ENCODE measurements around the gene ARFRP1.

ARFRP1 gene, protein sequence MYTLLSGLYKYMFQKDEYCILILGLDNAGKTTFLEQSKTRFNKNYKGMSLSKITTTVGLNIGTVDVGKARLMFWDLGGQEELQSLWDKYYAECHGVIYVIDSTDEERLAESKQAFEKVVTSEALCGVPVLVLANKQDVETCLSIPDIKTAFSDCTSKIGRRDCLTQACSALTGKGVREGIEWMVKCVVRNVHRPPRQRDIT

DNA sequence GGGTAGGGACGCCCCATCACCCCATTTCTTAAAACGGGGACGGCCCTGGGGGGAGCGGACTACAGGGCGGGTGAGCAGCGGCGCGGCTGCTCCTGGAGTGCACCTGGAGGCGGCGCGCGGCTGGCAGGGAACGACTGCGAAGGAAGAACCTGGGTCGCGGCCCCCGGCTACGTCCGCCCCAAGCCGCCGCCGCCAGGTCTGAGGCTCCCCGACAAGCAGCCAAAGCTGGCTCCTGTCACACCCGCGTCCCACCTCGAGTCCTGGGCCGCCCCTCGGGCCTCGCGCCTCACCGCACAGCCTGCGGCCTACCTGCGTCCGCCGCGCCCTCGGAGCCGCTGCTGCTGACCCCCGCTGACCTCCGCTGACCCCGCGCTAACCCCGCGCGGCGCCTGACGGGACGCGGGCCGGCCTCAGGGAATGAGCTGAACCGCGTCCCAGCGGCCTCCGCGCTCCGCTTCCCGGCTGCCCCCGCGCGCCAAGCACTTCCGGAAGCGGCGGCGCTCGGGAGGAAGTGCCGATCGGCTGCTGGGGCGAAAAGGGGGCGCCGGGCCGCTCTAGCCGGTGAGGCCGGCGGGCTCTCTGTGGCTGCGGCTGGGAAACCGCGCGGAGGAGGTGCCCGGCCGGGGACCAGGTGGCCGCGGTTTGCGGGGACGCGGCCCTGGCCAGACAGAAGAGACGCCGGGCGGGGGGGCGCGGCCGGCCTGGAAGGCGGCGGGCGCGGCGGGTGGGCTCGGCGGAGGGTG is at the start of gene ARFRP1, which contains the start of gene ZGPAT:
Gene ARFRP1, minus strand, starts transcription at position 419 of the 743 bp plus-strand sequence. CDS start 885 bp downstream, outside the sequence.
Gene ZGPAT, plus strand, starts transcription at position 482 of the 743 bp plus-strand sequence. CDS start 542 bp downstream, outside the sequence.
- DNase-seq (ENCODE audit: low read depth in 2 of 2), result peak; percentile 71 to 74

DNA sequence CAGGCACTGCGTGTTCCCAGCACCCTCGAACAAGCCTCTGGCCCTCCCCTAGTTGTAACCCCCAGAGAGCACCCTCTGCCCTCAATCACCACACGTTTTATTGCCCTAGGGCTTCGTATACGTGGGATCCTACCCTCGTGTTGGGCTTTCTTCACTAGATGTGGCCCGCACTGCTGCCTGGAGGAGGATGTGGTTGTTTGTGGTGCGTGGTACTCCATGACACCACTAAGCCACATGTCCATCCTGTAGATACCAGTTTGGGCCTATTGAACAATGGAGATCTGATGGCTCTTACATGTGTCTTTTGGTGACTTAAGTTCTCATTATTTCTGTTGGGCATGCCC is 48.8 kb upstream of the ARFRP1 start:
- no peak for DNase-seq (ENCODE audit: low read depth in 2 of 2)

DNA sequence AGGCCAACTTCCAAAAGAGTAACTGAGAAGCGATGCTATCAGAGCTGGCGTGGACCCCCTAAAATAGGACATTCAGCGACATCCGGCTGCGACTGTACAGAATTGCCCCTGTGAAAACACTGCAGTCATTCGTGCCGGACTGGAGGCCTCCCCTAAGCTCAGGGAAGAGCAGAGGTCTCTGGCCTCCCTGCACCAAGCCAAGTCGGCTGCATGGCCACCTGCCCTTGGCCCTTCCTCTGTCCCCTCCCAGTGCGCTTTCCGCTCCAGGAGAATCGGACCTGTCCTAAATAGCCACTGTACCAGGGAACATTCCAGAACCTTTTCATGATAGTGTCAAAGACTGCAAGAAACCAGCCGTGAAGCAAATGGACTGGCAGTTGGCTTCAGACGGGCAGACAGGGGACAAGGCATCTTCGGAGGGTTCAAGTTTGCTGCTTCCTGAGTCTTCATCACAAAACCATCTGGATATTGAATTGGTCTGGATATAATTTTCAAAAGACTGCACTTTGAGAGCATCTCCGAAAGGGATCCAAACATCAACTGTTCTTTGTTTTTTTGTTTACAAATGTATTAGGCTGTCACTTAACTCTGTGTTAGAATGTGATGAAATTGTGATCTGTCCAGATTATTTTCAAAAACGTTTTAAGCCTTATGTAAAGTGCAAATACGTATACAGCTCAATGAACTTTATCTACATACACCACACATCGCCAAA is 48.3 kb upstream of the ARFRP1 start:
- DNase-seq (ENCODE audit: low read depth in 2 of 2), result no peak

DNA sequence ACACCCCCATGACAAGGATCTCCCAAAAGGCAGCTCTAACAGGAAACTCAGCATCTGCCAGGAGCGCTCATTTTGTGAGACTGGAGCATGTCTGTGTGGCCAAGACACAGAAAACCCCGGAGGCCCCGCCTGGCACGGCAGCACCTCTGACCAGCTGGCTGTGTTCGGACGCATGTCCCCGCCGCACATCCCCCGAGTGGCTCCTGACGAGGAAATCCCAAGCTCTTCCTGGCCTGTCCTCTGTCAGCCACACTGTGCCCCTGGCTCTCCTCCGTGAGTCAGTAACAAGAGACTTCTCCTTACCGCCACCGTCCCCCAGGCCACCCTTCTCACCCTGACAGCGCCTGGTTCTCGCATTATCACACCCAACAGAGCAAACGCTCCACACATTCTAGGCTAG is 46.2 kb upstream of the ARFRP1 start:
- DNase-seq (ENCODE audit: low read depth in 2 of 2), result no peak

DNA sequence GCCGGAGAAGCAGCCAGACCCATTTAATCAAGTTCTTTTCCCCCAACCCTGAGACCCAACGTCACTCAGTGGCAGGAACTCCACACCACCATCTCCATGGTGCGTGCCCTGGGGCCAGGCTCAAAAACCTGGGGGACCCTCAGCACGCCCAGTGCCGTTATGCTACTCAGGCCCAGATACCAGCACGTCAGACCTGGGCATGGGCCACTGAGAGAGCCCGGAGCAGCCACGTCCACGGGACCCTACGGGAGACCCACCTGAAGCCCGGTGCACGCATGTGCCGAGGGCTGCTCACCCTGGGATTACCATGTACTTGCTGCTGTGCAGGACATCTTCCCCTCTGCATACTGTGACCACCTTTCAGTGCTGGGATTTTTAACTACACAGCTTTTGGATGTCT is 45.6 kb upstream of the ARFRP1 start:
- no peak for DNase-seq (ENCODE audit: low read depth in 2 of 2)

DNA sequence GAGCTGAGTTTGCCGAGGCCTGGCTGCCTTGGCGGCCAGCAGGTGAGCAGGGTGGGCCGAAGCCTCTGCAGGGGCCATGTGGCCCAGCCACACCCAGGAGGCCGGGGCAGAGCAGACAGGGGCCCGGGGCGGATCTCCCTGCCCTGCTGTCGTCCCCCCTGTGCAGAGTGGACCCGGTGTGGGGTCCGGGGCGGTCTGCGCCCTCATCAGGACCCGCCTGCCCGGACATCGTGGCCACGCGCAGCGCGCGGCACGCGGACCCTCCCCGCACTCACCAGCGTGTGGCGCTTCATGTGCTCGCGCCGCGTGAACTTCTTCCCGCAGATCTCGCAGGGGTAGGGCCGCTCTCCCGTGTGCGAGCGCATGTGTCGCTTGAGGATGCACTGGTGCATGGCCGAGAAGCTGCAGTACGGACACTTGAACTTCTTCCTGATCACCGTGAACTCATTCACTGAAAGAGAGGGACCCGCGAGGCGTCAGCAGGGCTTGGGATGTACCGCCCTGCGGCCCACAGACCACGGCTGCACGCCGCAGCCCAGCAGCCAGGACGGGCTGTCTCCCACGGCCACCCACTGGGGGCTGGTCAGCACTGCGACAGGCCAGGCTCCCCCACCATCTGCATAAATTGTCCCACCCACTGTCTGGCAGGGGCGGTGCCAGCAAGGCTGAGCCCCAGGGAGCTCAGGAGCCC is 44.8 kb upstream of the ARFRP1 start:
- DNase-seq (ENCODE audit: low read depth in 2 of 2), result no peak

DNA sequence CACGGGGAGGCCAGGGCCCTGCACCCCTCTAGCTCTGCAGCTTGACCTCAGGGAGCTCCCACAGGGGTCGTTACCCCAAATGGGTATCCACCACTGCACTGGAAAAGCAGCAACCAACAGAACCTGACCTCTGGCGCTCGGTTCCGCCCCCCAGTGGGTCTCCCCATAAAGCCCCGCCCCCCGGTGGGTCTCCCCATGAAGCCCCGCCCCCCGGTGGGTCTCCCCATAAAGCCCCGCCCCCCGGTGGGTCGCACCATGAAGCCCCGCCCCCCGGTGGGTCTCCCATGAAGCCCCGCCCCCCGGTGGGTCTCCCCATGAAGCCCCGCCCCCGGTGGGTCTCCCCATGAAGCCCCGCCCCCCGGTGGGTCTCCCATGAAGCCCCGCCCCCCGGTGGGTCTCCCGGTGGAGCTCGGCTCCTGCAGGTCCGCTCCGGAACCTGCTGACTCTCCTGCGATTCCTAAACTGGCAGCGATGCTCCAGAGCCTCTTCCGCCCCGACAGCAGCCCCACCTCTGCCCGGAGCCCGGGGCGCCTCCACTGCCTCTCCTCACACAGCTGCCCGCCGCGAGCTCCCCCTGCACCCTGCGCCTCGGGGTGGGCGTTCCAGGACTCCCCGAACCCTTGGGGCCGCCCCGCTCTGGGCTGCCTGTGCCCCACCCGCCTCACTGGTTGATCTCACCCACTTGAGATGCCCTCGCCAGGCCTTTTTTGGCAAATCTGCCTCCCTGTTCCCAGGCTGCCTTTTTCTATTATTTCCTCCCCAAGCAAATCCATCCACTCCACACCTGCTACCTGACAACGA is 43.9 kb upstream of the ARFRP1 start:
- no peak for DNase-seq (ENCODE audit: low read depth in 2 of 2)

DNA sequence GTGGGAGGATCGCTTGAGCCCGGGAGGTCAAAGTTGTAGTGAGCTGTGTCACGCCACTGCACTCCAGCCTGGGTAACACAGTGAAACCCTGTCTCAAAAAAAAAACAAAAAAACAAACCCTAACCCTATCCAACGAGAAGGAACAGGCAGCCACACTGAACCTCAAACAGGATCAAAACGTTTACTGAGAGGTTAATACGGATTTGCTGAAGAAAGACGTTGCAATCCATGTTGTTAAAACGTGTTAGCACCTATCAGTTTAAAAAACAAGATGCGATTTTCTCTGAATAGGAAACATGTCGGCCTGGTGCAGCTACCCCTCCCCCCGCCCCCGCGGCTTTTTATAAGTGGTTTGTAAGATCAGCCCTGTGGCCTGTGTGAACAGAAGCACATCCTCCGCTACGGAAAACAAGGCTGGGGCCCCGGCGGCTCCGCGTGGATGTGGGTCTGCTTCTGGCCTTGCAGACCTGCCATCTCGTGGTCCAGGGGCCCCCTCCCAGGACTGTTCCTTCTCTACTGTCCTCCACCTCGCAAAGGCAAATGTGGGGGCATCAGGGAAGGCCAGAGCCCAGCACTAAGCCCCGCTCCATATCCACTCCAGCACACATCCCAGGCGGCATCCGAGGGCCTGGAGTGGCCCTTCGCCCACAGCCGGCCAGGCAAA is 43.2 kb upstream of the ARFRP1 start:
- DNase-seq (ENCODE audit: low read depth in 2 of 2), result peak in 1 of 2 donors; percentile 48

DNA sequence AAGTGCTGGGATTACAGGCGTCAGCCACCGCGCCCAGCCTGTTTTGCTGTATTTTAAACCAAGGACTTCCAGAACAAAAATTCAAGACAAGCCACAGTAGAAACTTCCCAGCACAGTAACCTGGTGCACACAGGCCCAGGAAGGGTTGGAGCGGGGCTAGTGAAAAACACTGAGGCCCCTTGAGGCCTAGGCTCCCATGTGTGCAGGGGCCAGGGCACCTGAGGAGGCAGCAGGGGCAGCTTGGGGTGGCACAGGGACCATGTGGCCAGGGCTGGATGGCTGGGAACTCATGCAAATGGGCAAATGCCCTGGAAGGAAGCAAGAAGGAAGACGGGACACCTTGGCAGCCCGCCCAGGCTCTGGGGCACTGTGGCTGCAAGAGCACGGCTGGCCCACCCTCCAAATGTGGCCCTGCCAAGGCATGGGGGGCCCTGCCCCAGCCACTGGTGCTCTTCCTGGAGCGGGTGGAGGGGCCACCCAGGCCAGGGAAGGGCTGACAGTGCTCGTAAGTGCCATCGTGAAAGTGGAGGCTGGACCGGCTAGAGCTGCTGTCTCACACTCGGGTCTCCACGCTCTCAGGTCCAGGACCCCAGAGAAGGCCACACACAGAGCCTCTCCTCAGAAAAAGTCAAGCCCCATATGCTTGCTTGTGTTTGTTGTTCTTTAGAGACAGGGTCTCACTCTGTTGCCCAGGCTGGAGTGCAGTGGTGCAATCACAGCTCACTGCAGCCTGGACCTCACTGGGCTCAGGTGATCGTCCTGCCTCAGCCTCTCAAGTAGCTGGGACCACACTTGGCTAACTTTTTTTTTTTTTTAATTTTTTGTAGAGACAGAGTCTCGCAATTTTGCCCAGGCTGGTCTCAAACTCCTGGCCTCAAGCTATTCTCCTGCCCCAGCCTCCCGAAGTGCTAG is 42.1 kb upstream of the ARFRP1 start:
- no peak for DNase-seq (ENCODE audit: low read depth in 2 of 2)

DNA sequence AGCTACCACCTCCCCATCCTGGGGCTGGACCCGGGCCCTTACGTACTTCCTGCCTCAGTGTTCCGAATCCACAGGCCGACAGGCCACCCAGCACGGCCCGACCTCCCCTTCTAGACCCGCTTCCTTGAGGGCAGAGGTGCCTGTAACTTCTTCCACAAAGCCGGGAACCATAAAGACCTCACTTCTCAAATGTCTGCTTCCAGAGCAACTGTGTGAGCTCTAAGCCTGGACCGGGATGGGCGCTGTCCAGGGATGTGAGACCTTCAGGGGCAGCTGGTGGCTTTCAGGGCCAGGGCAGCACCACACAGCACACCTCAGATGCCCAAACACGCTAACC is 41.1 kb upstream of the ARFRP1 start:
- DNase-seq (ENCODE audit: low read depth in 2 of 2), result no peak

DNA sequence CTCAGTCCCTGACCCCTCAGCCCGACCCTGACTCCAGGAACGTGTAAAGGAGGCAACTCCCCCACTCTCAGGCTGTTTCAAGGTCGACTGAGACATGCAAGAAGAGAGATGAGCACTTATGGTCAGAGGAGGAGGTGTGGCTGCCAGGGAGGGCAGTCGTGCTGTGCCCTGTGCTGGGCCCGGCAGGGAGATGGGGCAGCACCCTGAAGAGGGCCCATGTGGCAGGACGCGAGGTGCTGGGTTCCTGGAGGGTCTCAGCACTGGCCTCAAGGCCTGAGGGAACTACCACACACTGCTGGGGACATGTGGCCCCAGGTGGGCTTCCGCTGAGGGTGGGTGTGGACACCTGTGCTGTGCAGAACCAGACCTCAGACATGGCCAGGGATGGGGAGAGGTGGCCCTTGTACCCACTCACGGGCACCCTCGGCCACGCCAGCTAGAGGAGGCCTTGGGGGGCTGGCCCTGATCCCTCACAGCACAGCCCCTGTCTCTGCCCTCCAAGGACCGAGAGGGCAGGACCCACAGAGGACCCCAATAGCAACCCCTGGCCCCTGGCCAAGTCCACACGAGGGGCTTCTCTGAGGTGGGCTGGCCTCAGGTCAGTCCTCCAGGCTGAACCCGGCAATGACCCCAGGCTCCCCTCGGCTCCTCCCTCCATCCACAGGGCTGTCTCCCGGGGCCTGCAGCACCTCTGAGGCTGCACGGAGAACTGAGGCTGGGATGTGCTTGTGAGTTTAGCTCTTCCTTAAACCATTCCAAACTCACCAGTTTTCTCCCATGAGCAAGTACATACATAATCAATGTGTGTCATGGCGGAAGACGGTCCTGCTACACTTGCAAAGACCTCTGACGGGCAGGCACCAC is 40.5 kb upstream of the ARFRP1 start:
- no peak for DNase-seq (ENCODE audit: low read depth in 2 of 2)

DNA sequence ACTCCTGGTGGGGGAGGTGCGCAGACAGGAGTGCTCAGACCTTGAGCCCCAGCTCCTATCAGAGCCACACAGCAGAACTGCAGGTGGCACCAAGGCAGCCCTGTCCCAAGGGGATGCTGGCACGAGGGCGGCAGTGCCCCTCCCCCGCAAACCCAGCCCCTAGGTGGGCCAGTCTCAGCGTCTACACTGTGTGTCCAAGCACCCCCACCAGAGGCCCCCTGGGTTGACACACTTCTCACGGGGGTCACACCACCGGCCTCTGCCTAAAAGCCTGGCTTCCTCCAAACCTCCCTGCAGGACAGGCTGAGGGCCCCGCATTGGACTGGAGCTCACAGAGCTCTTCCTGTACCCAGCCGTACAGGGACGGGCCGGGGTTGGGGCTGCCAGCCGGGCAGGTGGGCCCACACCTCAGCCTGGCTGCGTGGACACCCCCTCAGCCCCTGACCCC is 39.9 kb upstream of the ARFRP1 start:
- no peak for DNase-seq (ENCODE audit: low read depth in 2 of 2)

DNA sequence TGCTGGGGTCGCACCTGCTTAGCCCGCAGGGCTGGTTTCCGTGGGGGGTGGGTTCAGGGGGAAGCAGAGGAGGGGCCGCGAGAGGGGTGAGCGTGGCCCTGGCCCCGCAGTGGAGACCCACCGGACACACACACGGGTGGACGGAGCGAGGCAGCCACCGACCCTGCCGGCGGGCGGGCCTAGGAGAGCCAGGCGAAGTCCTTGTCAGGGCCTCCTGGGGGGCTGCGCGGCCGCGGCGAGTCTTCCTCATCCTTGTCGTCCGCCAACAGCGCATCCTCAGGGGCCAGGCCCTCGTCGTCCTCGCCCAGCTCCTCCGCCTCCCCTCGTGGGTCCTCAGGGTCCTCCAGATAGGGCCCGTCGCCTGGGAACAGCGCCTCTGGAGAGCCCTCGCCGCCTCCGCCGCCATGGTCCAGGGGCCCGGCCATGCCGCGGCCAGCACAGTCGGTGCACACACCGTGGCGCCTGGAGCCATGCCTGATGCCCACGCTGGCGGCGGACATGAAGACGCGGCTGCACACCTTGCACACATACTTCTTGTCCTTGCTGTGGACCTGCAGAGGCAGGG is 39.1 kb upstream of the ARFRP1 start:
- DNase-seq (ENCODE audit: low read depth in 2 of 2), result no peak

DNA sequence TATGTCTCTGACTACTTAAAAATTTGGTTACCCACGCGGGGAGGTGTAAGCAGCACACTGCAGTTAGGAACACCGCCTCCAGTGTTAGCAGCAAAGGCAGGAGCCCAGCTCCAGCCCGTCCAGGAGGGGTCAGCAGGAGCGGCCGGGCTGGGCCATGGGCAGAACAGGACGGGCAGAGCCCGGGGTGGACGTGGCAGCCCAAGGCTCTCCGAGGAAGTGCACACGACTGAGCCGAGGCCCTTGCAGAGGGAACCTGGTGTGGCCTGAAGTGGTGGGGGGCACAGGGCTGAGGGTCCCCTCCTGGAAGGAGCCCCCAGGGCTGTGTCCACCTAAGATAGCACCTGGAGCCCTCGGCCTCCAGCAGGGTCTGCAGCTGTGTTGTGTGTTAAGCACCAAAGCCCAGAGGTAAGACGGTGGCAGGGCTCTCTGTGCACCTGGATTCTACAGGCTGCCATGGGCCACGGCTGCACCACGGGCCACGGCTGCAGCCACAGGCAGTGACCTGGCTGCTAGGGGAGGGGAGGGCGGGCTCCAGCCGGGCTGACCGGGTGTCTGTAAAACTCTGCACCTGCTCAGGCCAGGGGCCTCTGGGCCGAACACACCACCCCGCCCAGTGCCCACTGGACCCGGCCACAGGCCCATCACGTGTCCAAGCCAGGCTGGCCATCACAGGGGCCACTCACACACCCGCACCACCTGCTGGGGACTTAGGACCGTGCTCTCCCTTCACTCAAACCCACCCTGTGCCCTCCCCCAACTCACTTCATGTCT is 38.4 kb upstream of the ARFRP1 start:
- no peak for DNase-seq (ENCODE audit: low read depth in 2 of 2)

DNA sequence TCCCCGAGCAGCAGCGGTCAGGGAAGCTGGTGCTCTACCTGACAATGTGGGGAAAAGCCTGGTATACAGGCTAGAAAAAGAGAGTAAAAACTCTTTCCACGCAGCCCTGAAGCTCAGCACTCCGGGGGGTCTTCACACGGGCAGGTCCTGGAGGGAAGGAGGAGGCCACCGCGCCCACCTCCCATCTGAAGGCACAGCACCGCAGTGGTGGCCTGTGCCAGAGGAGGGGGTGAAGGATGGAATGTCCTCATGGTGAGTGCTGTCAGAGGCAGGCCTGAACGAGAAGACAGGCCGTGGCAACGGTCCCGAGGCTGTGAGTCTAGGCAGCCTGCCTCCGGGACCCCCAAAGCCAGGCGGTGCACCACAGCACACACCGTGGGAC is 37.6 kb upstream of the ARFRP1 start:
- DNase-seq (ENCODE audit: low read depth in 2 of 2), result no peak

DNA sequence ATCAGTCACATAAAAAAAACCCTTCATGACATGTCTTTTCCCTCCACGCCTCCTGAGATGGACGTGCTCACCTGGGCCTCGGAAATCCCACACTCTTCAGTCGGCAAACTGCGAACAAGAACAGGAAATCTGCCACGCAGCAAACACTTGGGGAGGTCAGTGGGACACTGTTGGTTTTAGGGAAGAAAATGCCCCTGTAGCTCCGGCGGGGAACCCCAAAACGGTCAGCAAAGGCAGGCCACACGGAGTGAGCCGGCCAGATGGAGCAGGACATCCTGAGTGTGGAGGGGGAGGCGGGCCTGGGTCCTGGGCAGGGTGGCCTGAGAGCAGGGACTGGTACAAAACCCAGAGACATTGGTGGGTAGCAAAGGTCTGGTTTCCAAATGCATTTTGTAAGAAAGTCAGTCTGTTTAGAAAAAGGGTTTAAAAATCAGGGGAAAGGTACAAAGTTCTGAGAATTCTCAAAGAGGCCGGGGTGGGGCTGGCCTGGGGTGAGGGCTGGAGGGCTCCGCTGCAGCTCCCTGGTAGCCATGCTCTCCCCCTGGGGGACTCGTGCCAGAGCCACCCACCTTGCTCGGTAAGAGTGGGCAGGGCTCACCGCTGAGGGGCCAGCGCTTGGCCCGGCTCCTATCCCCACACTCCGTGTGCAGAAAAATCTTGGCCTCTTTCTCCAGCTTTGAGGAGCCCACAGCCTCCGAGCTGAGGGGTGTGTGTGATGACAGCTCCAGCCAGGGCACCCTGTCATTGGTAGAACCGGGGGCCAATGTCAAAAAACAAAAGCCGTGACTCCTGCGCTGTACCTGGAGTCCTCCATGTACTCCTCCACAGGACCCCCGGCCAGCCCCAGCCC is 37.0 kb upstream of the ARFRP1 start:
- no peak for DNase-seq (ENCODE audit: low read depth in 2 of 2)

DNA sequence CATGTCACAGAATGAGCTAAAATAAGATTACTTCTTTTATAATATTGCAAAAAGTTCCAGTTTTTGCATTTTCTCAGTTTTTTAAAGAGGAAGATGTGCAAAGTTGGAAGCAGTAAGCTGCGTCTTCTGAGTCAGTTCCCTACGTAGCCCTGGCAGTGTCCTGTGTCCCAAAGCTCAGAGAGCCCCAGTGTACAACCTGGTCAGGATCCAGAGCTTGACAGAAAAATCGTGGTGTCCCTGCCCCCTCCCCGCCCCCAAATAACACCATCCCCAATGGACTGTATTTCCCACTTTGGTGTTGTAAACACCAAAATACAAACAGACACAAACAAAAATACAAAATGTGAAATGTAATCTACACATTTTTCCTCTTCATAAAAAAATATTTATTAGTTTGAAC is 36.4 kb upstream of the ARFRP1 start:
- DNase-seq (ENCODE audit: low read depth in 2 of 2), result no peak
